Thoracic aorta (tissue), 2 donors: ENCODE measurements around the gene CHMP6. TPM values are rescaled to one million over a fixed set of nuclear protein-coding genes. Genes with fewer than 3 reads are reported as not detected.

Experiments
- ATAC-seq: fragments of 150-250 bp; one replicate; pipeline ENCODE4 v1.8.0; 2017; ENCODE audit warnings: low read depth; ENCODE audit not compliant: insufficient number of reproducible peaks, low FRiP score
- DNase-seq: peaks from one replicate; pipeline ENCODE4 v3.0.0-alpha.2; 2020; ENCODE audit warnings: low spot score
- H3K27ac ChIP-seq, 2 donors: fragments of 200-600 bp; sonication (generic); 1 replicate in 1 of 2; 2 replicates in 1 of 2; pipeline ENCODE4 v1.5.1; 2016; ENCODE audit warnings: mild to moderate bottlenecking in 2 of 2, moderate library complexity in 2 of 2
- H3K27me3 ChIP-seq: fragments of 200-600 bp; sonication (generic); replicated peaks from 2 replicates; pipeline ENCODE4 v1.6.0; 2016; ENCODE audit warnings: mild to moderate bottlenecking; ENCODE audit not compliant: insufficient read depth
- H3K36me3 ChIP-seq: fragments of 200-600 bp; sonication (generic); one replicate; pipeline ENCODE4 v1.5.1; 2016
- H3K4me1 ChIP-seq, 2 donors: fragments of 200-600 bp; sonication (generic); 1 replicate in 1 of 2; 2 replicates in 1 of 2; pipeline versions ENCODE4 v1.5.1 to v1.6.0; 2016; ENCODE audit warnings: low read depth in 2 of 2, mild to moderate bottlenecking in 1 of 2; ENCODE audit not compliant: control insufficient read depth in 1 of 2
- H3K4me3 ChIP-seq: fragments of 200-600 bp; sonication (generic); 2 replicates; pipeline ENCODE4 v1.5.1; 2016; ENCODE audit warnings: mild to moderate bottlenecking
- H3K9me3 ChIP-seq: fragments of 200-600 bp; sonication (generic); 2 replicates; pipeline ENCODE4 v1.5.1; 2016
- CTCF ChIP-seq: fragments of 200-600 bp; sonication (generic); IDR thresholded peaks from one replicate; pipeline ENCODE4 v1.5.1; 2019; ENCODE audit warnings: antibody characterized with exemption
- total RNA-seq, 2 donors: library from RNA; depleted of rRNA; stranded (reverse); fragments of >200 nt; gene quantifications; one replicate each; pipeline versions ENCODE4 v1.1.0 to v1.2.3, GENCODE V29; 2016

CHMP6 gene
- total RNA-seq, 2 donors from 2014 or later: 20.2 to 38.0 TPM

GRCh38 chr17:81021531-81022343, 30.1 kb downstream of the CHMP6 start:
- Histone ChIP-seq H3K27ac (no peak overlapping the region), H3K9me3 (no peaks in the 10 kb centered on the region), H3K4me1 (peaks cover 1 to 40% of the 10 kb centered on the region in 2 donors), H3K4me3 (no peak overlapping the region), H3K27me3 (no peaks in the 10 kb centered on the region), H3K36me3 (no peaks in the 10 kb centered on the region)
- ATAC-seq (no peak), DNase-seq (no peak)
- TF ChIP-seq CTCF: no peak

GRCh38 chr17:81022344-81022676, 30.7 kb downstream of the CHMP6 start:
- DNase-seq (no peak), ATAC-seq (no peak)
- TF ChIP-seq CTCF: no peak
- no peak overlapping the region for H3K27ac ChIP-seq
- H3K36me3 ChIP-seq: no peaks in the 10 kb centered on the region
- H3K4me1 ChIP-seq: peaks cover 7 to 46% of the 10 kb centered on the region in 2 donors
- no peak overlapping the region for H3K4me3 ChIP-seq
- H3K9me3 ChIP-seq: no peaks in the 10 kb centered on the region
- H3K27me3 ChIP-seq: no peaks in the 10 kb centered on the region

GRCh38 chr17:81025065-81025740, 33.6 kb downstream of the CHMP6 start:
- ATAC-seq (no peak), DNase-seq (no peak)
- Histone ChIP-seq H3K4me3 (no peak overlapping the region), H3K27me3 (no peaks in the 10 kb centered on the region), H3K27ac (no peak overlapping the region), H3K36me3 (no peaks in the 10 kb centered on the region), H3K9me3 (no peaks in the 10 kb centered on the region), H3K4me1 (peaks cover 8 to 46% of the 10 kb centered on the region in 2 donors)
- TF ChIP-seq CTCF: no peak

GRCh38 chr17:81025741-81026129, 34.1 kb downstream of the CHMP6 start:
- no peak overlapping the region for H3K4me3 ChIP-seq
- H3K4me1 ChIP-seq: peaks cover 8 to 42% of the 10 kb centered on the region in 2 donors
- ATAC-seq (no peak), DNase-seq (no peak)
- TF ChIP-seq CTCF: no peak
- no peaks in the 10 kb centered on the region for H3K9me3 ChIP-seq
- no peaks in the 10 kb centered on the region for H3K36me3 ChIP-seq
- H3K27me3 ChIP-seq: no peaks in the 10 kb centered on the region
- no peak overlapping the region for H3K27ac ChIP-seq

GRCh38 chr17:81026266-81027036, 34.8 kb downstream of the CHMP6 start:
- DNase-seq: no peak

More at GRCh38 chr17:81026266-81027036, 34.8 kb downstream of the CHMP6 start:
- Histone ChIP-seq H3K4me1 (peaks cover 8 to 35% of the 10 kb centered on the region in 2 donors), H3K9me3 (no peaks in the 10 kb centered on the region), H3K27ac (no peak overlapping the region), H3K4me3 (no peak overlapping the region), H3K36me3 (no peaks in the 10 kb centered on the region), H3K27me3 (no peaks in the 10 kb centered on the region)
- no peak for TF ChIP-seq CTCF
- no peak for ATAC-seq
